Dermis microvascular lymphatic vessel endothelial cell (primary cell): ENCODE data around the gene MB. TPM values are rescaled to one million over a fixed set of nuclear protein-coding genes. Genes with fewer than 3 reads are reported as not detected.

Experiments
- DNase-seq, 2 donors: peaks; one replicate each; pipeline versions ENCODE4 v3.0.0 to v3.0.0-alpha.2; 2010; ENCODE audit warnings: low read depth in 2 of 2
- total RNA-seq: library from RNA; depleted of rRNA; stranded (reverse); fragments of >200 nt; gene quantifications from 2 replicates; pipeline ENCODE4 v1.2.1, GENCODE V29; 2014

The MB gene
- total RNA-seq, 1 donor from 2014 or later: not detected

- no peak for DNase-seq
Observed at GRCh38 chr22:35577799-35578659, 39.1 kb downstream of the MB start.

GRCh38 chr22:35576671-35577070 lies 40.5 kb downstream of the MB start:
- DNase-seq: no peak

DNA sequence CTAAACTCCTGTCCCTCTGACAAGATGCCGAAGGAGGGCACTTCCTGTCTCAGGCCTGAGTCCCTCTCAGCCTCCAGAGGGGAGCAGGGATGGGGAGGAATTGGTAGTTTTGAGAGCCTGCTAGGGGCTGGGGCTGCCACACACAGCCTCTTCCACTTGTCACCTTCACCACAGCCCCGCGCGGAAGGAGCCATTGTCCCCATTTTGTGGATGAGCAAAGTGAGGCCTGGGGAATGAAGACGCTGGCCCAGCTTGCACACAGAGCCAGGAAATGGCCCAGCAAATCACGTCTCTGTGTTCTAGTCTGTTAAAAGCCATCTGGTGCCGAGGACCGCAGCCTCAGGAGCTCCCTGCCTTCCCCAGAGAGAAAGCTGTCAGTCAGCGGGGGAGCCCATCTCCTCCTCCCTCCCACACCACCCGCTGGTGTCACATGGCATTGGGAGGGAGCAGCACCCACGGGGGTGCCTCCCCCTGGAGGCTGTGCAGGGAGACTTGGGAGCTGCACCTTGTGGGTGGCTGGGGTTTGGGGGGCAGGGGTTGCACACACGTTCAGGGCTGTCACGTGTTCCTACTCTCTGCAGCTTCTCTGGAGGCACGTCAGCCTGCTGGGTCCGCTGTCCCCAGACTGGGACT lies 41.9 kb downstream of the MB start:
- no peak for DNase-seq

DNA sequence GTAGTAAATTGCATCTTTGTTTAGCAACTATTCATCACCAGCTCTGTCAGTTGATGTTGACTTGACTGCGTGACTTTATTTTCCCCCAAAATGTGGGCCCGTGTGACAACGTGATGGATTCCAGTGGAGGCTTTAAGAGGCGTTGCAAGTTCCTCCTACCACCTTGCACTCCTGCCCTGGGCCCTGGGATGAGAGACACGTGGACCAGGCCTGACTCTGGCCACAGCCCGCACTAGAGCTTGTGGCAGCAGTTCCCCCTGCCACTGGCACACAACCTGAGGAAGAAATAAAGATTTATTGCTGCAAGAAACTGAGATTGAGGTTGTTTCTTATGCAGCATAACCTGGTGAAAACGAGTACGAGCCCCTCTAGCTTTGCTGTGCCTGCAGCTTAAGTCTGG lies 44.6 kb downstream of the MB start:
- DNase-seq: no peak

DNA sequence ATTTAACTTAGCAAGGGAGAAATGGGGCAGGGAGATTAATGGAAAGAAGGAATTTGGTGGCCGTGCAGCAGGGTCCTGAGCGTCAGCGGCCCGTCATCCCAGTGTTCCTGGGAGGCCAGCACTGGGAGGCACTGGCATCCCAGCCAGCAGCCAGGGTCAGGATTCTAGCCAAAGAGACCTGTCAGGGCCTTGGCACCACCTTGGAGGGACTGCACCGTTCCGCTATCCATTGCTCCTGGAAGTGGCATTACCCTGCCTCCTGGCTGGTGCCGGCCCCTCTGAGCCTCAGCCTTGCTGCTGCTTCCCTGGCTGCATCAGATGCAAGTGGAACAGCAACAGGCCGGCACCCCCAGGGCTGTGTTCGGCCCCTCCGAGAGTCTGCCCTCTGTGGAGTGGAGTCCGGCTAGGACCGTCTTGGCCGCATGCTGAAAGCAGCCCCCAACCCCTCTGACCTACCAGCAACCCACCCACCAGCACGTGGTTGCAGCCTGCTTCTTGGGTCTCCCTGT lies 46.4 kb downstream of the MB start:
- no peak for DNase-seq

DNA sequence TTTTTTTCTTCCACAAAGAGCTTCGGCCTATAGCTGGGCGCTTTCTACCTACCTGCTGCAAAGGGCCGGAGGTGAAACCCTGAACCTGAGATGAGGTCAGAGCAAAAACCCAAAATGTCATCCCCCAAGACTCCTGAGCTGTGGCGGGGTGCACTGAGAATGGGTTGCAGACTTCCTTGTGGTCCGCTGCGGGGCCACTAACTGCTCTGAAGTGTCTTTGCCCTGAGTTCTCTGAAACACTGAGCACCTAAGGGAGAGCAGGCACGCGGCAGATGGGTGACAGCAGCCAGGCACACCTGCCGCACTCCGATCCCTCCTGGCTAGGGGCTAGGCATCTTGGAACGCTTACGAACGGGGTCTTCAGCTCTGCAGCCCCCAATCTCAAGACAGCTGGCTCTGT lies 47.2 kb downstream of the MB start:
- no peak for DNase-seq

- DNase-seq: no peak
Observed at GRCh38 chr22:35568751-35569739, 48.1 kb downstream of the MB start.

- no peak for DNase-seq
Observed at GRCh38 chr22:35567351-35568141, 49.6 kb downstream of the MB start.

GRCh38 chr22:35564975-35565867 lies 51.9 kb downstream of the MB start:
- no peak for DNase-seq

GRCh38 chr22:35563211-35563610 lies 53.9 kb downstream of the MB start:
- no peak for DNase-seq

DNA sequence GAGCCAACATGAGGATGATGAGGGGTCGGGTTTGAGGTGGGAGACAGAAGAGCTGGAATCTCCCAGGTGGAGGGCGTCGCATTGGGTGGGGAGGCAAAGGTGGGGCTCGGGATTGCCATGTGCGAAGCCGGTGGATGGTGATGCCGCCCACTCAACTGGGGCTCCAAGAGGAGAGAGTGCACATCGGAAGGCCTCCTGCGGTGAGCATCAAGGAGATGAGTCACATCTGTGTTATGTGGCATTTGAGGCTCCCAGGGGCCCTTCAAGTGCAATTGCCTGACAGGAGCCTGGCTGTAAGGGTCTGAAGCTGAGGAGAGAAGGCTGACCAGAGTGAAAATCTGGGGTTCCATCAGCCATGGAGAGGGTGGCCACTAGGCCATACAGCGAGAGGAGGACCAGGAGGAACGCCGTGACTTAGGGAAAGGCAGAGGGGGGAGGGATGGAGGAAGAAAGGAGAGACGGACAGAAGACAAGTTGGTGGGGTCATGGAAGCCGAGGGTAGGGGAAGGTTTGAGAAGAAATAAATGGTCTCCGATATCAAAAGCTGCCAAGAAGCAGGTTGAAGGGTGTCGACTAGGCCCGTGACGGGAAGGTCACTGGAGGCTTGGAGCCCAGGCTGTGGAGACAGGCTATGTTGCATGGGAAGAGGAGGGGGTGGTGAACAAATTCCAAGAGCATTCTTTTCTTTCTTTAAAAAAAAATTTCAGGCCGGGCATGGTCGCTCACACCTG lies 55.2 kb downstream of the MB start:
- DNase-seq: no peak

DNA sequence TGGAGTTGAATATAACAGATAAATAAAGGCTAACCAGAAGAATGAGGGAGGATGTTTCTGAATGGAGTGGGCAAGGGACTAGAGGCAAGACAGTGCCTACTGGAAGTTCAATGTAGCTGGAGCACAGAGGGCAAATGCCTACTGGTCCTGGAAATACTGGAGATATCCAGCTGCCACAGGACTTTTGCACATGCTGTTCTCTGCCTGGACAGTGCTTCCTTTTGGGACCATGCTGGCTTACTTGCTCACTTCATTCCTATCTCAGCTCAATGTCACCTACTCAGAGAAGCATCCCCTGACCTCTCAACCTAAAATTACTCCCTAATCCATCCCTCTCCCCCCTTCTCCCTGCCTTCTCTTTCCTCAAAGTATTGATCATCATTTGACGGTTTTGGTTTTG lies 56.3 kb downstream of the MB start:
- DNase-seq: no peak

- no peak for DNase-seq
Observed at GRCh38 chr22:35560366-35560765, 56.8 kb downstream of the MB start.

- DNase-seq: no peak
Observed at GRCh38 chr22:35559354-35560005, 57.6 kb downstream of the MB start.

DNA sequence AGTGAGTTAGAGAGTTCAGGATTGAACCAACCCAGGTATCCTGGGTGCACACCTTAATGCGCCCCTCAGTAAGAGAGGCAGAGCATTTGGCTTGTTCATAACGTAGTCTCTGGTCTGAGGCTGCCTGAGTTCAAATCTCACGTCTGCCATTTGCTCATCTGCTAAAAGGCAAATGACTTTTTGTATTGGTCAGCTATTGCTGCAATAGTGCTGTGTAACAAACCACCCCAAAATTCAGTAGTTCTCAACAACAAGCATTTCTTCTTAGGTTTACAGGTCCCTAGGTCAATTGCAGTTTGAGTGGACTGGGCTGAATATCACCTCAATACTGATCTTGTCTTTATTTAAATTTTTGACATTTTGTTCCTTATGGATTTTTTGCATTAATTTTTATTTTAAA lies 58.4 kb downstream of the MB start:
- DNase-seq: no peak

DNA sequence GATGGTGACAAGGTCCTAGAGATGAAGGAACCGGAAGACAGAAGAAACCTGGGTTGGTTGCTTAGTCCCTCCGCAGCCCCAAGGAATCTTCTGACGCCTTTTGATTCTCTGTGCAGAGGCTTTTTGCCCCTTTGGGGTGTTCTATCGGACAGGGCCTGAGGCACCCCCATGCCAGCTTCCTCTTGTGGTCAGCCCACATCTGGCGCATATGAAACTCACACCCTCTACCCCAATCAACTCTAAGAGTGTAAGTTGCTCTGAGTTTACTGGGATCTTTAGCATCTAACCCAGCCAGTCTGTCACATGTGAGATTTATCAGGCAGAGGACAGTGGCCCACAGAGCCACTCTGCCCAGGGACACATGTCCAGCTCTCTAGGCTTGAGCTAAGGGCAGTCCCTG lies 59.1 kb downstream of the MB start:
- no peak for DNase-seq
